ENCODE data around the gene DHX32. TPM values are rescaled to one million over a fixed set of nuclear protein-coding genes. Genes with fewer than 3 reads are reported as not detected.

The DHX32 gene
- total RNA-seq, 1 donor from 2014 or later: 32.5 TPM

DNA sequence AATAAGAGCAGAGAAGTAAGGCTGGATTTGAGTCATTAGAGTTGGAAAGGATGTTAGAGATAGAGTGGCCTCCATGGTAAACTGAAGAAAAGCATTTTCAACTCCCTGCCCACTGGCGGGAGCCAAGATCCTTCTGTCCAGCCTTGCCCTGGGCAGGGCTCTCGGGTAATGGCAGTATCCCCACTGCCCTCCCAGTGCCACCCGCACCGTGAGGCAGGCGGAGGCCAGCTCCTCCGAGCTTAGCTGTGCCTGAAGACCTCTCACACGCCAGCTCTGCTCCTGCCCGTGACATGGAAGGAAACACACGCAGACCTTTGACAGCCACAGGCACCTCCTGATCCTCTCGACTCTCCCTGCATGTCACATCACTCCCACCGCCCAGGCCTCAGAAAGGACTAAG lies 35.5 kb downstream of the DHX32 start:
- Mint-ChIP-seq H3K27me3 (ENCODE audit: low read depth) (no peaks in the 10 kb centered on the region), H3K9me3 (ENCODE audit: low read depth) (no peaks in the 10 kb centered on the region), H3K4me1 (ENCODE audit: low read depth) (peaks cover 8% of the 10 kb centered on the region), H3K36me3 (ENCODE audit: low read depth) (peaks cover 6% of the 10 kb centered on the region), H3K4me3 (ENCODE audit: unreplicated experiment) (no peak overlapping the region), H3K27ac (ENCODE audit: unreplicated experiment) (no peak overlapping the region)
- DNase-seq (ENCODE audit: low spot score): no peak
- TF ChIP-seq, protein P1, sequence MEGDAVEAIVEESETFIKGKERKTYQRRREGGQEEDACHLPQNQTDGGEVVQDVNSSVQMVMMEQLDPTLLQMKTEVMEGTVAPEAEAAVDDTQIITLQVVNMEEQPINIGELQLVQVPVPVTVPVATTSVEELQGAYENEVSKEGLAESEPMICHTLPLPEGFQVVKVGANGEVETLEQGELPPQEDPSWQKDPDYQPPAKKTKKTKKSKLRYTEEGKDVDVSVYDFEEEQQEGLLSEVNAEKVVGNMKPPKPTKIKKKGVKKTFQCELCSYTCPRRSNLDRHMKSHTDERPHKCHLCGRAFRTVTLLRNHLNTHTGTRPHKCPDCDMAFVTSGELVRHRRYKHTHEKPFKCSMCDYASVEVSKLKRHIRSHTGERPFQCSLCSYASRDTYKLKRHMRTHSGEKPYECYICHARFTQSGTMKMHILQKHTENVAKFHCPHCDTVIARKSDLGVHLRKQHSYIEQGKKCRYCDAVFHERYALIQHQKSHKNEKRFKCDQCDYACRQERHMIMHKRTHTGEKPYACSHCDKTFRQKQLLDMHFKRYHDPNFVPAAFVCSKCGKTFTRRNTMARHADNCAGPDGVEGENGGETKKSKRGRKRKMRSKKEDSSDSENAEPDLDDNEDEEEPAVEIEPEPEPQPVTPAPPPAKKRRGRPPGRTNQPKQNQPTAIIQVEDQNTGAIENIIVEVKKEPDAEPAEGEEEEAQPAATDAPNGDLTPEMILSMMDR (IDR thresholded peaks at IDR 0.05): no peak

DNA sequence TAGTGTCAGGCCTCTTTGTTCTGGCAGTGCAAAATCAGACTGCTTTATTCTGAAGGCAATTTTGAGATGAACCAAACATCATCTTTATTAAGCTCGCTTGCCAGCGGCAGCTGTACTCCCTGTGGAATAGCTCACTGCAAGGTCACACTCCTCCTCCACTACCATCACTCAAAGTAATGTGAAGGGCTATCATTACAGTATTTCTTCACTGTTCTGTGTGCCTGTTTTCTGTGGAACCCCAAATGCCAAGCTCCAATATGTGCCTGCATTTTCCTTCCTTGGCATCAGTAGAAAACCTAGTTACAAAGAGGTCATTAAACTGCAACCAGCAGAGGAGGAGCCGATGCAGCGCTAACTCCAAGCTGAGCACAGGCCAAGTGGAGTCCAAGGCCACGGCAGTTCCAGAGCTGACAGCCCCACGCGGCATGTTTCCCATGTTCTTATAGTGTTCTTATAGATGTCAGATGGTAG lies 36.3 kb downstream of the DHX32 start:
- TF ChIP-seq, protein P1 (IDR thresholded peaks at IDR 0.05): no peak
- Mint-ChIP-seq H3K4me3 (ENCODE audit: unreplicated experiment) (no peak overlapping the region), H3K27me3 (ENCODE audit: low read depth) (no peaks in the 10 kb centered on the region), H3K36me3 (ENCODE audit: low read depth) (peaks cover 8% of the 10 kb centered on the region), H3K27ac (ENCODE audit: unreplicated experiment) (no peak overlapping the region), H3K9me3 (ENCODE audit: low read depth) (no peaks in the 10 kb centered on the region), H3K4me1 (ENCODE audit: low read depth) (peaks cover 8% of the 10 kb centered on the region)
- no peak for DNase-seq (ENCODE audit: low spot score)

GRCh38 chr10:125843603-125844329 lies 37.3 kb downstream of the DHX32 start:
- Mint-ChIP-seq H3K27ac (ENCODE audit: unreplicated experiment) (no peak overlapping the region), H3K4me3 (ENCODE audit: unreplicated experiment) (no peak overlapping the region)
- TF ChIP-seq, protein P1 (IDR thresholded peaks at IDR 0.05): no peak

GRCh38 chr10:125840955-125841354 lies 40.1 kb downstream of the DHX32 start:
- Mint-ChIP-seq H3K27me3 (ENCODE audit: low read depth) (no peaks in the 10 kb centered on the region), H3K4me1 (ENCODE audit: low read depth) (peaks cover 8% of the 10 kb centered on the region), H3K36me3 (ENCODE audit: low read depth) (peaks cover 22% of the 10 kb centered on the region), H3K9me3 (ENCODE audit: low read depth) (no peaks in the 10 kb centered on the region), H3K4me3 (ENCODE audit: unreplicated experiment) (no peak overlapping the region), H3K27ac (ENCODE audit: unreplicated experiment) (no peak overlapping the region)
- no peak for DNase-seq (ENCODE audit: low spot score)
- TF ChIP-seq, protein P1 (IDR thresholded peaks at IDR 0.05): no peak

More at GRCh38 chr10:125843603-125844329, 37.3 kb downstream of the DHX32 start:
- DNase-seq (ENCODE audit: low spot score): no peak
- peaks cover 8% of the 10 kb centered on the region for H3K4me1 Mint-ChIP-seq (ENCODE audit: low read depth)
- H3K9me3 Mint-ChIP-seq (ENCODE audit: low read depth): no peaks in the 10 kb centered on the region
- H3K27me3 Mint-ChIP-seq (ENCODE audit: low read depth): no peaks in the 10 kb centered on the region
- peaks cover 12% of the 10 kb centered on the region for H3K36me3 Mint-ChIP-seq (ENCODE audit: low read depth)

- no peak for DNase-seq (ENCODE audit: low spot score)
- no peak overlapping the region for H3K27ac Mint-ChIP-seq (ENCODE audit: unreplicated experiment)
- H3K27me3 Mint-ChIP-seq (ENCODE audit: low read depth): no peaks in the 10 kb centered on the region
- H3K9me3 Mint-ChIP-seq (ENCODE audit: low read depth): no peaks in the 10 kb centered on the region
- TF ChIP-seq, protein P1 (IDR thresholded peaks at IDR 0.05): no peak
- H3K4me1 Mint-ChIP-seq (ENCODE audit: low read depth): peaks cover 8% of the 10 kb centered on the region
- H3K4me3 Mint-ChIP-seq (ENCODE audit: unreplicated experiment): no peak overlapping the region
- peaks cover 26% of the 10 kb centered on the region for H3K36me3 Mint-ChIP-seq (ENCODE audit: low read depth)
Measured at GRCh38 chr10:125840406-125840805, 40.7 kb downstream of the DHX32 start.
